HCT116 (cell line): ENCODE measurements around the gene SEC24A. TPM values are rescaled to one million over a fixed set of nuclear protein-coding genes. Genes with fewer than 3 reads are reported as not detected.

Experiments used
- ATAC-seq: fragments of 200-7000 bp; cut with Tn5 transposase; 2 replicates; pipeline ENCODE4 v1.9.1; 2020; ENCODE audit warnings: mild to moderate bottlenecking, moderate library complexity
- BruUV-seq: library from RNA; stranded (reverse); fragments of 400-500 nt; replicated peaks from 2 replicates; lab custom pipeline; 2021; lab: Mats Ljungman, UMichigan
- CTCF ChIA-PET: fragments of 300-600 bp; sonication (Branson Sonifier 250); formaldehyde crosslinking; loops from one replicate; lab custom pipeline; 2021; ENCODE audit warnings: antibody characterized with exemption; lab: Charles Lee
- POLR2A ChIA-PET: fragments of 300-600, 350-600 bp; sonication (Branson Sonifier 250); formaldehyde crosslinking; loops from one replicate; lab custom pipeline; 2021; ENCODE audit warnings: antibody characterized with exemption; lab: Charles Lee
- RAD21 ChIA-PET, 2 experiments: fragments of 300-600 bp; sonication (Branson Sonifier 250); formaldehyde crosslinking; loops; one replicate each; lab custom pipeline; 2023; ENCODE audit warnings: low total read pairs in 2 of 2; ENCODE audit not compliant: uncharacterized antibody in 2 of 2, unreplicated experiment in 2 of 2, low non-redundant PET in 1 of 2; lab: Charles Lee
- DNase-seq: peaks from one replicate; pipeline ENCODE4 v3.0.0-alpha.2; 2010; ENCODE audit warnings: low read depth, low spot score
- H2AFZ ChIP-seq: fragments of 200-600 bp; shearing (Covaris generic), sonication (generic); 2 replicates; pipeline ENCODE4 v1.6.1; 2017; ENCODE audit warnings: low read depth, mixed run types, mixed read lengths, antibody characterized with exemption, low read length; ENCODE audit not compliant: poor library complexity, severe bottlenecking
- H3K27ac ChIP-seq: 2 replicates; pipeline ENCODE4 v1.5.1; 2012; ENCODE audit warnings: low read depth, low read length
- H3K27me3 ChIP-seq: fragments of 200-600 bp; sonication (generic); 2 replicates; pipeline ENCODE4 v1.6.1; 2016; ENCODE audit warnings: mixed run types, low read length, mixed read lengths; ENCODE audit not compliant: insufficient read depth
- H3K36me3 ChIP-seq, 2 experiments: fragments of 200-500 bp in 1 of 2; fragments of 200-600 bp in 1 of 2; sonication (Bioruptor generic) in 1 of 2; sonication (generic) in 1 of 2; 2 replicates each; pipeline versions ENCODE4 v1.5.1 to v1.6.1; 2014 to 2016; ENCODE audit warnings: low read length in 2 of 2, inconsistent platforms in 1 of 2, mixed read lengths in 1 of 2, mixed run types in 1 of 2; ENCODE audit not compliant: insufficient read depth in 2 of 2, control insufficient read depth in 1 of 2
- H3K4me1 ChIP-seq, 2 experiments: fragments of 200-600 bp in 1 of 2; sonication (generic) in 1 of 2; 2 replicates each; pipeline versions ENCODE4 v1.5.1 to v1.6.1; 2012 to 2017; ENCODE audit warnings: low read length in 2 of 2, inconsistent platforms in 1 of 2, mild to moderate bottlenecking in 1 of 2, mixed read lengths in 1 of 2, mixed run types in 1 of 2, moderate library complexity in 1 of 2; ENCODE audit not compliant: insufficient read depth in 2 of 2, control insufficient read depth in 1 of 2
- H3K4me2 ChIP-seq: fragments of 200-600 bp; sonication (generic); 2 replicates; pipeline ENCODE4 v1.6.1; 2017; ENCODE audit warnings: mixed run types, low read length, mixed read lengths
- H3K4me3 ChIP-seq, 2 experiments: fragments of 200-600 bp in 1 of 2; sonication (generic) in 1 of 2; replicated peaks in 1 of 2; 2 replicates each; pipeline ENCODE4 v1.5.1; 2011 to 2016; ENCODE audit warnings: low read length in 2 of 2, control low read depth in 1 of 2, low read depth in 1 of 2, mild to moderate bottlenecking in 1 of 2, mixed read lengths in 1 of 2, mixed run types in 1 of 2
- H3K79me2 ChIP-seq: fragments of 200-600 bp; sonication (generic); 2 replicates; pipeline ENCODE4 v1.6.1; 2017; ENCODE audit warnings: mild to moderate bottlenecking, mixed run types, low read length, moderate library complexity, mixed read lengths; ENCODE audit not compliant: insufficient read depth
- H3K9ac ChIP-seq: fragments of 200-600 bp; sonication (generic); 2 replicates; pipeline ENCODE4 v1.6.1; 2016; ENCODE audit warnings: low read length, mixed read lengths
- H3K9me2 ChIP-seq: fragments of 200-600 bp; sonication (generic), shearing (Covaris generic); 2 replicates; pipeline ENCODE4 v1.6.1; 2017; ENCODE audit warnings: mixed run types, mild to moderate bottlenecking, moderate library complexity; ENCODE audit not compliant: insufficient read depth
- H3K9me3 ChIP-seq, 2 experiments: fragments of 200-500 bp in 1 of 2; fragments of 200-600 bp in 1 of 2; sonication (Bioruptor generic) in 1 of 2; sonication (generic) in 1 of 2; 2 replicates each; pipeline ENCODE4 v1.6.1; 2014 to 2017; ENCODE audit warnings: low read length in 2 of 2, mixed read lengths in 2 of 2, inconsistent platforms in 1 of 2, low read depth in 1 of 2, mild to moderate bottlenecking in 1 of 2, mixed run types in 1 of 2, moderate library complexity in 1 of 2; ENCODE audit not compliant: control insufficient read depth in 1 of 2, insufficient read depth in 1 of 2
- H4K20me1 ChIP-seq: fragments of 200-600 bp; sonication (generic), shearing (Covaris generic); 2 replicates; pipeline ENCODE4 v1.6.1; 2017; ENCODE audit warnings: mixed run types, mild to moderate bottlenecking, moderate library complexity; ENCODE audit not compliant: insufficient read depth
- ZFX ChIP-seq: fragments of 450-650 bp; IDR thresholded peaks from 2 replicates; pipeline ENCODE4 v1.6.1; 2017
- ZNF274 ChIP-seq: fragments of 200-500 bp; sonication (Bioruptor generic); IDR thresholded peaks from 2 replicates; pipeline ENCODE4 v1.6.1; 2014; ENCODE audit warnings: mild to moderate bottlenecking, low read depth, low read length, inconsistent platforms
- intact Hi-C: fragments of 100-400 bp; cut with micrococcal nuclease; formaldehyde crosslinking; loops from 2 replicates; pipeline ENCODE4 v1.10.0; 2022
- total RNA-seq: library from RNA; stranded (reverse); gene quantifications from one replicate; pipeline ENCODE4 v1.2.1, GENCODE V29; 2021; ENCODE audit not compliant: unreplicated experiment
- TF ChIP-seq, protein P1 (sequence below), 3 experiments: fragments of 200-600 bp in 1 of 3; sonication (generic) in 1 of 3; IDR thresholded peaks in 2 of 3; conservative IDR thresholded peaks in 1 of 3; 2 replicates each; pipeline ENCODE4 v1.5.1; 2012 to 2017; ENCODE audit warnings: low read depth in 2 of 3, low read length in 2 of 3, antibody characterized with exemption in 1 of 3, borderline replicate concordance in 1 of 3, control low read depth in 1 of 3, mild to moderate bottlenecking in 1 of 3, mixed read lengths in 1 of 3, mixed run types in 1 of 3, moderate library complexity in 1 of 3; ENCODE audit not compliant: insufficient read depth in 1 of 3

Gene SEC24A
- total RNA-seq, 1 experiment from 2014 or later: 16.8 TPM

DNA sequence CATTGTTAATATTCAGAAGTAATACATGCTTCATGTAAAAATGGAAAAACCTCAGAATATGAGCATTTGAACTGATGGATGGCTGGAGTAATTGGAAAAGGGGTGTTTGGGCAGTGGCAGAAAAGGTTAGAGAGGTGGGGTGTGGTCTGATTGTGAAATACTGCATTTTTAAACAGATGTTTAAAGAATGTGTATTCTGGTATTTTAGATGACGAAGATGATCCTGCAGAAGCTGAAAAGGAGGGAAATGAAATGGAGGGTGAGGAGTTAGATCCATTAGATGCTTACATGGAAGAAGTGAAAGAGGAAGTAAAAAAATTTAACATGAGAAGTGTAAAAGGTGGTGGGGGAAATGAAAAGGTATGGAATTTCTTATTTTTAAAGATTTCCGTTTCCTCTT is 128.8 kb downstream of the SEC24A start:
- H3K4me1 ChIP-seq: no peaks in the 10 kb centered on the region
- H2AFZ ChIP-seq: no peak overlapping the region
- TF ChIP-seq, protein P1, sequence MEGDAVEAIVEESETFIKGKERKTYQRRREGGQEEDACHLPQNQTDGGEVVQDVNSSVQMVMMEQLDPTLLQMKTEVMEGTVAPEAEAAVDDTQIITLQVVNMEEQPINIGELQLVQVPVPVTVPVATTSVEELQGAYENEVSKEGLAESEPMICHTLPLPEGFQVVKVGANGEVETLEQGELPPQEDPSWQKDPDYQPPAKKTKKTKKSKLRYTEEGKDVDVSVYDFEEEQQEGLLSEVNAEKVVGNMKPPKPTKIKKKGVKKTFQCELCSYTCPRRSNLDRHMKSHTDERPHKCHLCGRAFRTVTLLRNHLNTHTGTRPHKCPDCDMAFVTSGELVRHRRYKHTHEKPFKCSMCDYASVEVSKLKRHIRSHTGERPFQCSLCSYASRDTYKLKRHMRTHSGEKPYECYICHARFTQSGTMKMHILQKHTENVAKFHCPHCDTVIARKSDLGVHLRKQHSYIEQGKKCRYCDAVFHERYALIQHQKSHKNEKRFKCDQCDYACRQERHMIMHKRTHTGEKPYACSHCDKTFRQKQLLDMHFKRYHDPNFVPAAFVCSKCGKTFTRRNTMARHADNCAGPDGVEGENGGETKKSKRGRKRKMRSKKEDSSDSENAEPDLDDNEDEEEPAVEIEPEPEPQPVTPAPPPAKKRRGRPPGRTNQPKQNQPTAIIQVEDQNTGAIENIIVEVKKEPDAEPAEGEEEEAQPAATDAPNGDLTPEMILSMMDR (IDR thresholded peaks at IDR 0.05 in 2 of 3, conservative IDR thresholded peaks at IDR 0.05 in 1 of 3; ENCODE audit: borderline replicate concordance in 1 of 3, insufficient read depth in 1 of 3, low read depth in 2 of 3, low read length in 2 of 3): no peak
- TF ChIP-seq ZNF274: no peak
- TF ChIP-seq ZFX: no peak
- POLR2A ChIA-PET: no interaction called here
- CTCF ChIA-PET: no interaction called here
- H3K9me2 ChIP-seq: no peaks in the 10 kb centered on the region
- H4K20me1 ChIP-seq: no peaks in the 10 kb centered on the region; the same call in 1 of the 2 replicates
- peaks cover 61 to 64% of the 10 kb centered on the region in 2 experiments for H3K36me3 ChIP-seq
- no peaks in the 10 kb centered on the region for H3K9me3 ChIP-seq
- peaks cover 31% of the 10 kb centered on the region for H3K79me2 ChIP-seq
- H3K9ac ChIP-seq: no peak overlapping the region
- no peak overlapping the region for H3K4me2 ChIP-seq
- H3K27ac ChIP-seq: no peak overlapping the region
- BruUV-seq: no TSS peak
- RAD21 ChIA-PET: no interaction called here
- ATAC-seq (no peak), DNase-seq (no peak)
- intact Hi-C loops: no loop called here
- H3K27me3 ChIP-seq: no peaks in the 10 kb centered on the region
- no peak overlapping the region for H3K4me3 ChIP-seq

Other genes starting within 250 kb of the SEC24A start
- 63.0 TPM for gene CDKN2AIPNL, start 236.9 kb upstream of the SEC24A start, total RNA-seq
- gene JADE2, start 123.1 kb upstream of the SEC24A start, total RNA-seq: 39.9 TPM
- gene SAR1B, start 16.0 kb upstream of the SEC24A start, total RNA-seq: 40.7 TPM
- 29.3 TPM for gene CAMLG, start 89.8 kb downstream of the SEC24A start, total RNA-seq
- gene DDX46, start 110.0 kb downstream of the SEC24A start, total RNA-seq: 99.3 TPM
- 46.9 TPM for gene C5orf24, start 197.2 kb downstream of the SEC24A start, total RNA-seq
- 17.8 TPM for gene TXNDC15, start 225.6 kb downstream of the SEC24A start, total RNA-seq